Gastrocnemius medialis (tissue), 4 donors: ENCODE data around the gene GRM8.

Experiments used
- CTCF ChIP-seq, 5 experiments: fragments of 450-650 bp in 3 of 5; fragments of 200-600 bp in 2 of 5; sonication (generic) in 2 of 5; IDR thresholded peaks in 4 of 5; conservative IDR thresholded peaks in 1 of 5; 1 replicate in 4 of 5; 2 replicates in 1 of 5; pipeline ENCODE4 v1.5.1; 2016 to 2019; ENCODE audit warnings: antibody characterized with exemption in 5 of 5, mild to moderate bottlenecking in 3 of 5, moderate library complexity in 3 of 5
- POLR2A ChIP-seq, 2 donors: fragments of 450-650 bp; IDR thresholded peaks; one replicate each; pipeline ENCODE4 v1.6.1; 2017; ENCODE audit warnings: antibody characterized with exemption in 2 of 2, mild to moderate bottlenecking in 2 of 2, moderate library complexity in 2 of 2

GRCh38 chr7:127230192-127230925 is 22.4 kb downstream of the GRM8 start:
- no peak for TF ChIP-seq CTCF (IDR thresholded peaks at IDR 0.05 in 4 of 5, conservative IDR thresholded peaks at IDR 0.05 in 1 of 5)
- TF ChIP-seq POLR2A (IDR thresholded peaks at IDR 0.05) = no peak
